ENCODE data around the gene CST7.

- TF ChIP-seq CTCF (IDR thresholded peaks at IDR 0.05; ENCODE audit: low read length): no peak
- no peak for TF ChIP-seq EZH2 (IDR thresholded peaks at IDR 0.05; ENCODE audit: borderline replicate concordance, low read length)
Observed at GRCh38 chr20:24954151-24954550, 5.1 kb downstream of the CST7 start.
